KBM-7 (cell line): ENCODE measurements around the gene RSPH1.
A peak's percentile ranks its signal among the peaks of the same experiment; 100 is the strongest.
"Not testable (repeated sequence)": the region's sequence is repeated elsewhere in the genome, so short reads cannot be mapped to it uniquely, and the experiment has no call there.

Experiments
- DNase-seq: peaks from one replicate; pipeline ENCODE4 v3.0.0-alpha.2; 2015
- in situ Hi-C: fragments of 300-500 bp; cut with MboI; formaldehyde crosslinking; loops from 2 replicates; pipeline ENCODE4 v1.14.3; 2020; ENCODE audit warnings: low sequenced_read_pairs, low pct_unique_long_range_greater_than_20kb, mixed read lengths

Gene RSPH1

GRCh38 chr21:42472521-42472920, 23.5 kb downstream of the RSPH1 start:
- in situ Hi-C loops = no loop called here
- no peak for DNase-seq

GRCh38 chr21:42471716-42472330, 24.2 kb downstream of the RSPH1 start:
- in situ Hi-C loops = no loop called here
- no peak for DNase-seq

GRCh38 chr21:42471206-42471605, 24.8 kb downstream of the RSPH1 start:
- DNase-seq = no peak
- in situ Hi-C loops = no loop called here

GRCh38 chr21:42469726-42470125, 26.3 kb downstream of the RSPH1 start:
- in situ Hi-C loops, DNase-seq: not testable (repeated sequence)

- in situ Hi-C loops = no loop called here
- no peak for DNase-seq
These were observed 26.8 kb downstream of the RSPH1 start for GRCh38 chr21:42469272-42469671.

GRCh38 chr21:42468491-42469131, 27.4 kb downstream of the RSPH1 start:
- in situ Hi-C loops = no loop called here
- no peak for DNase-seq

GRCh38 chr21:42467140-42467983, 28.7 kb downstream of the RSPH1 start:
- in situ Hi-C loops = no loop called here

GRCh38 chr21:42466700-42467099, 29.3 kb downstream of the RSPH1 start:
- in situ Hi-C loops = no loop called here
- no peak for DNase-seq

More at GRCh38 chr21:42467140-42467983, 28.7 kb downstream of the RSPH1 start:
- DNase-seq = peak; percentile 83

- no peak for DNase-seq
- in situ Hi-C loops = no loop called here
These were observed 30.3 kb downstream of the RSPH1 start for GRCh38 chr21:42465803-42466127.

- peak; percentile 89 for DNase-seq
- in situ Hi-C loops = no loop called here
These were observed 30.8 kb downstream of the RSPH1 start for GRCh38 chr21:42465008-42465802.

- DNase-seq = peak; percentile 66
- in situ Hi-C loops = no loop called here
These were observed 32.0 kb downstream of the RSPH1 start for GRCh38 chr21:42463861-42464515.

- no peak for DNase-seq
- in situ Hi-C loops = no loop called here
These were observed 33.8 kb downstream of the RSPH1 start for GRCh38 chr21:42461881-42462877.

GRCh38 chr21:42461185-42461520, 34.9 kb downstream of the RSPH1 start:
- DNase-seq = no peak
- in situ Hi-C loops = no loop called here

GRCh38 chr21:42460391-42461184, 35.4 kb downstream of the RSPH1 start:
- in situ Hi-C loops = no loop called here
- DNase-seq = peak; percentile 44

GRCh38 chr21:42459546-42460215, 36.3 kb downstream of the RSPH1 start:
- no peak for DNase-seq
- in situ Hi-C loops = no loop called here

- no peak for DNase-seq
- in situ Hi-C loops = no loop called here
These were observed 37.0 kb downstream of the RSPH1 start for GRCh38 chr21:42459082-42459460.

GRCh38 chr21:42456457-42456856, 39.6 kb downstream of the RSPH1 start:
- no peak for DNase-seq
- in situ Hi-C loops = no loop called here
